Prostate gland (tissue), 2 donors: ENCODE data around the gene SCYL1. TPM values are rescaled to one million over a fixed set of nuclear protein-coding genes. Genes with fewer than 3 reads are reported as not detected.

Experiments
- DNase-seq: peaks from one replicate; pipeline ENCODE4 v3.0.0-alpha.2; 2019; ENCODE audit warnings: low spot score
- H3K27ac ChIP-seq, 2 donors: fragments of 200-600 bp; sonication (generic); 2 replicates each; pipeline ENCODE4 v1.5.1; 2017 to 2019
- H3K27me3 ChIP-seq: fragments of 200-600 bp; sonication (generic); replicated peaks from 2 replicates; pipeline ENCODE4 v1.5.1; 2019; ENCODE audit not compliant: insufficient read depth
- H3K36me3 ChIP-seq, 2 donors: fragments of 200-600 bp; sonication (generic); 1 replicate in 1 of 2; 2 replicates in 1 of 2; pipeline versions ENCODE4 v1.5.1 to v1.8.1; 2017 to 2019
- H3K4me1 ChIP-seq: fragments of 200-600 bp; sonication (generic); replicated peaks from 2 replicates; pipeline ENCODE4 v1.5.1; 2019
- H3K4me3 ChIP-seq, 2 donors: fragments of 200-600 bp; sonication (generic); 2 replicates each; pipeline ENCODE4 v1.5.1; 2017 to 2019
- H3K9me3 ChIP-seq: fragments of 200-600 bp; sonication (generic); 2 replicates; pipeline ENCODE4 v1.5.1; 2017
- POLR2A ChIP-seq: fragments of 450-650 bp; IDR thresholded peaks from one replicate; pipeline ENCODE4 v1.6.1; 2016; ENCODE audit warnings: antibody characterized with exemption, mild to moderate bottlenecking
- POLR2AphosphoS5 ChIP-seq: sonication (generic); formaldehyde crosslinking; IDR thresholded peaks from one replicate; pipeline ENCODE4 v1.6.1; 2017; ENCODE audit warnings: antibody characterized with exemption
- WGBS: methylation state at CpG from one replicate; pipeline ENCODE4 v1.1.5; 2018; 5-methylcytosine and 5-hydroxymethylcytosine counted together
- intact Hi-C: fragments of 100-400 bp; cut with DNase I; formaldehyde crosslinking; loops from one replicate; pipeline ENCODE4 v1.14.2; 2022
- total RNA-seq, 2 donors: library from RNA; depleted of rRNA; stranded (reverse); fragments of >200 nt; gene quantifications; one replicate each; pipeline ENCODE4 v1.1.0, GENCODE V29; 2016
- TF ChIP-seq, protein P1 (sequence below), 4 experiments: fragments of 200-600 bp in 2 of 4; fragments of 450-650 bp in 2 of 4; sonication (generic) in 2 of 4; IDR thresholded peaks; 1 replicate in 3 of 4; 2 replicates in 1 of 4; pipeline ENCODE4 v1.5.1; 2016 to 2019; ENCODE audit warnings: antibody characterized with exemption in 4 of 4, mild to moderate bottlenecking in 2 of 4, moderate library complexity in 2 of 4

Gene SCYL1
- total RNA-seq, 2 donors from 2014 or later = 125 to 177 TPM

DNA sequence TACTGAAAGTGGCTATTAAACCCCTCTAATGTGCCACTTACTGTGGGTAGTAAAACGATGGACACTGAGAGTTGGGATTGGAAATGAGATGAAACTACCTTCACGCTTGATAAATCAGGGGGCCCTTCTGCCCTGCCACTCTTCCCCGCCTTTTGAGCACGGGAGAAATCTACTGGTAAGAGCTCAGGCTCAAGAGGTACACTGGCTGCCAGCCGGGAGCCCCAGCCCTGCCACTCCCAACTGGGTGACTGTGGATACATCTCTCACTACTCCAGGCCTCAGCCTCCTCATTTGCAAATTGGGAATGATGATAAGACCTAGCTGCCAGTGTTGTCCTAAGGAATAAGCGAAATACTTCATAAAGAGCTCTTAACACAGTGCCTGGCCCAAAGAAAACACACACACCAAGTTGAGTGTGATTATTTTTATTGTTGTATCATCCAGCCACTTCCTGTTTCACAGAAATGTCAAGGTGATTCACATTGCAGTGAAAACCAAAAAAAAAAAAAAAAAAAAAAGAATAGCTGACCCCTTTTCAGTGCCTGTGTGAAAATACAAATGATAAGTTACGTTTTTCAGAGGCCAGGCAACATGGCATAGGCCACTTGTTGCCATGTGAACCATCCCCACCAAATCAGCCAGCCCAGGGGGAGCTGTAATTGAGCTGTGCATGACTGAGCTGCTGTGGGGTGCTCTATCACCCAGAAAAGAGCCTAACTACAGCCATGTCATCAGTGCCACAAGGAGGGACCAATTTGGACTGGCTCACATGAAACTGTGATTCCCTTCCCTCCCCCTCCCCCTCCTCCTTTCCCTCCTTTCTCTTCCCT, 41.0 kb downstream of the SCYL1 start:
- H3K27ac ChIP-seq = no peak overlapping the region
- no peaks in the 10 kb centered on the region for H3K9me3 ChIP-seq
- peaks cover 18% of the 10 kb centered on the region for H3K4me1 ChIP-seq
- TF ChIP-seq, protein P1, sequence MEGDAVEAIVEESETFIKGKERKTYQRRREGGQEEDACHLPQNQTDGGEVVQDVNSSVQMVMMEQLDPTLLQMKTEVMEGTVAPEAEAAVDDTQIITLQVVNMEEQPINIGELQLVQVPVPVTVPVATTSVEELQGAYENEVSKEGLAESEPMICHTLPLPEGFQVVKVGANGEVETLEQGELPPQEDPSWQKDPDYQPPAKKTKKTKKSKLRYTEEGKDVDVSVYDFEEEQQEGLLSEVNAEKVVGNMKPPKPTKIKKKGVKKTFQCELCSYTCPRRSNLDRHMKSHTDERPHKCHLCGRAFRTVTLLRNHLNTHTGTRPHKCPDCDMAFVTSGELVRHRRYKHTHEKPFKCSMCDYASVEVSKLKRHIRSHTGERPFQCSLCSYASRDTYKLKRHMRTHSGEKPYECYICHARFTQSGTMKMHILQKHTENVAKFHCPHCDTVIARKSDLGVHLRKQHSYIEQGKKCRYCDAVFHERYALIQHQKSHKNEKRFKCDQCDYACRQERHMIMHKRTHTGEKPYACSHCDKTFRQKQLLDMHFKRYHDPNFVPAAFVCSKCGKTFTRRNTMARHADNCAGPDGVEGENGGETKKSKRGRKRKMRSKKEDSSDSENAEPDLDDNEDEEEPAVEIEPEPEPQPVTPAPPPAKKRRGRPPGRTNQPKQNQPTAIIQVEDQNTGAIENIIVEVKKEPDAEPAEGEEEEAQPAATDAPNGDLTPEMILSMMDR (IDR thresholded peaks at IDR 0.05) = no peak
- TF ChIP-seq POLR2AphosphoS5 (no peak), POLR2A (no peak)
- intact Hi-C loops = no loop called here
- DNase-seq = no peak
- H3K36me3 ChIP-seq = no peaks in the 10 kb centered on the region
- no peak overlapping the region for H3K4me3 ChIP-seq
- WGBS = 68% methylated on average over 7 of the region's 7 CpGs
- H3K27me3 ChIP-seq = no peaks in the 10 kb centered on the region

DNA sequence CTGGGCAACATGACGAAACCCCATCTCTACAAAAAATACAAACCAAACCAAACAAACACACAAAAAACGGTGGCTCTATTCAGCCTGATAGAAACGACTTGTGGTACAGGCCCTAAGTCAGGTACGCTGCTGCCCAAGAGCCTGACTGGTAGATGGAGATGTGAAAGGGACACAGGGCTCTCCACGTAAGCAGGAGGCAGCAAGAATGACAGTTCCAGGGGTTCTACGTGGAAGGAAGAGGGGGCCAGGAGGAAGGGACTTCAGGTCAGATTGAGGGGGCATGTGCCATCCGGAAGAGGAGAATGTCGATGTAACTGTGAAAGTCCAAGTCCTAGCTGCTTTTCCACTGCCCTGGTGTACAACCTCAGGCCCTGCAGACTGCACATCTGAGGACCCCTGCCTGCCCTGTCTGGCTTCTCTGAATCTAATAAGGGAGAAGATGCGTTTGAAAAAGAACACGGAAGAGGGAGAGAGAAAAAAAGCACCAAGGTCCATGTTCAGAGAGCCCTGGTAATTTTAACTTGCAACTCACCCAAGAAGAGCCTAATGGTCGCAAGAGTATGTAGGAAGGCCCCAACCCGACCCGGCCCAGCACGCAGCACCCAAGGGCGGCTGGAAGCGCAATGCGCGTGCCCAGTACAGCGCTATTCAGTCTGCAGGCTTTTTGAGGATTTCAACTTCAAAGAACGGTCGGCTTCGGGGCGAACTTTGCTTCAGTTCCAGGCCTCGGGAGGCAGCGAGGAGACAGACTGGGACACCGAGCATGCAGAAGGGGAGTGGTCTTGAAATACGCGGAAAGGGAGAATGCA, 44.5 kb downstream of the SCYL1 start:
- Histone ChIP-seq H3K36me3 (no peaks in the 10 kb centered on the region), H3K9me3 (no peaks in the 10 kb centered on the region), H3K27me3 (no peaks in the 10 kb centered on the region), H3K4me3 (peak overlapping the region; percentile 68 to 69), H3K27ac (peak overlapping the region; percentile 96), H3K4me1 (peaks cover 37% of the 10 kb centered on the region)
- DNase-seq = no peak
- intact Hi-C loops = no loop called here
- no peak for TF ChIP-seq POLR2A
- TF ChIP-seq, protein P1 (IDR thresholded peaks at IDR 0.05) = no peak
- TF ChIP-seq POLR2AphosphoS5 = no peak
- WGBS = 5% methylated on average over 28 of the region's 28 CpGs

DNA sequence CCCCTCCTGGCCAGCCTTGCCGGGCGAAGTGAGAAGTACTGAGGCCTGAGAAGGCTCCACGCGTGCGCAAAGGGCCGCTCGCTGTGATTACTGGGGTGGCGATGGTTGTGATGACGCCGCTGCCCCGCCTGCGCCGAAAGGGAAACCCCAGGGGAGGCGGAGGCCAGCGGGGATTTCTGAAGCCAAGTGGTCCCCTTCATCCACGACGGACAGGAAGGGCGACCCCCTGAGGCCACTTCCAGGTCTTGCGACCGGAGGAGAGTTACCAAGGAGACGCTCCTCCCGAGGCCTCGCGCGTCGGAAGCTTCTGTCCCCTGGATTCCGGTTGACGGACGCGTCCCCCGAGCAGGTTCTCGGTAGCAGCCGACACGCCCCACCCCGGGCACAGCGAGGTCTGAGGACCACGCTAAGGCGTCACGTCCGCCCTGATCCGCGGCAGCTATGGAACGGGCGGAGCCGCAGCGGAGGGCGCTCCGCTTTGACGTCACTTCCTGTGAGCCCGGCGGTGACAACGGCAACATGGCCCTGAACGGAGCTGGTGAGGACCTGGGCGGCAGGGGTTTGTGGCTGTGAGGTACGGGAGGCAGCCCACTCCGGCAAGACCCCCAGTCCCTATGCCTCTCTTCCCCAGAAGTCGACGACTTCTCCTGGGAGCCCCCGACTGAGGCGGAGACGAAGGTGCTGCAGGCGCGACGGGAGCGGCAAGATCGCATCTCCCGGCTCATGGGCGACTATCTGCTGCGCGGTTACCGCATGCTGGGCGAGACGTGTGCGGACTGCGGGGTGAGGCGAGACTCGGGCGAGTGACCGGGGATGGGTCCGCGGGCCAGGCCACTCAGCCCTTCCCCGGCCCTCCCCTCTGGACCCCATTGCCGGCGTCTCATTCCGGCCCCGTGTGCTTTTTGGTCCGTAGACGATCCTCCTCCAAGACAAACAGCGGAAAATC, 45.4 kb downstream of the SCYL1 start, which contains the start of gene ZNRD2:
TSS of gene ZNRD2 (plus strand) at position 505 of the 946 bp plus-strand sequence. CDS start at position 520, 15 bp downstream.
- Histone ChIP-seq H3K27me3 (no peaks in the 10 kb centered on the region), H3K4me1 (peaks cover 37% of the 10 kb centered on the region), H3K27ac (peak within 1 kb of the TSS; percentile 96), H3K36me3 (no peaks in the 10 kb centered on the region), H3K9me3 (no peaks in the 10 kb centered on the region), H3K4me3 (peak within 1 kb of the TSS; percentile 68 to 69)
- peak; percentile 97 for DNase-seq
- intact Hi-C loops = loop anchor here (2.0 kb wide), 1 partner anchor 29 kb away; no protein-coding TSS in a partner anchor
- TF ChIP-seq, protein P1 (IDR thresholded peaks at IDR 0.05) = peak in 3 of 4 experiments; percentile 43 to 75 (median 59)
- peak; percentile 72 for TF ChIP-seq POLR2A
- TF ChIP-seq POLR2AphosphoS5 = peak; percentile 99
- WGBS = under 1% methylated on average over 89 of the region's 89 CpGs

DNA sequence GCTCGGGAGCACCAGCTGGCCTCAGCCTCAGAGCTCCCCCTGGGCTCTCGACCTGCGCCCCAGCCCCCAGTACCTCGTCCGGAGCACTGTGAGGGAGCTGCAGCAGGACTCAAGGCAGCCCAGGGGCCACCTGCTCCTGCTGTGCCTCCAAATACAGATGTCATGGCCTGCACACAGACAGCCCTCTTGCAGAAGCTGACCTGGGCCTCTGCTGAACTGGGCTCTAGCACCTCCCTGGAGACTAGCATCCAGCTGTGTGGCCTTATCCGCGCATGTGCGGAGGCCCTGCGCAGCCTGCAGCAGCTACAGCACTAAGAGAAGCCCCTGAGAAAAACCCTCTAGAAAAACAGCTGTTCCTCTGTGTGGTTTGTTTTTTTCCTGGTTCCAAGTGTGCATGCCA, 46.5 kb downstream of the SCYL1 start:
- Histone ChIP-seq H3K4me3 (peak overlapping the region in 1 of 2 donors; percentile 78), H3K9me3 (no peaks in the 10 kb centered on the region), H3K36me3 (no peaks in the 10 kb centered on the region), H3K27ac (peak overlapping the region; percentile 96), H3K4me1 (peaks cover 40% of the 10 kb centered on the region), H3K27me3 (no peaks in the 10 kb centered on the region)
- TF ChIP-seq POLR2AphosphoS5 = no peak
- no peak for TF ChIP-seq POLR2A
- TF ChIP-seq, protein P1 (IDR thresholded peaks at IDR 0.05) = no peak
- no peak for DNase-seq
- 83% methylated on average over 9 of the region's 9 CpGs for WGBS
- intact Hi-C loops = loop anchor here (2.0 kb wide), 1 partner anchor 31 kb away; no protein-coding TSS in a partner anchor
